K562 (cell line): ENCODE results near the gene CNOT9. TPM values are rescaled to one million over a fixed set of nuclear protein-coding genes. Genes with fewer than 3 reads are reported as not detected.

ENCODE experiments used
- ATAC-seq: fragments of 200-7000 bp; cut with Tn5 transposase; 3 replicates; pipeline ENCODE4 v1.9.1; 2020; ENCODE audit warnings: moderate library complexity
- BruUV-seq: library from RNA; stranded (reverse); fragments of 400-500 nt; replicated peaks from 2 replicates; lab custom pipeline; 2021; lab: Mats Ljungman, UMichigan
- CTCF ChIA-PET: fragments of 300-600 bp; formaldehyde crosslinking; extraction: SDS; loops from one replicate; lab custom pipeline; 2021; ENCODE audit warnings: low intra/inter-chr PET ratio; lab: Yijun Ruan, JAX
- POLR2A ChIA-PET: fragments of 300-600, 350-650 bp; sonication (Branson Sonifier 250); formaldehyde crosslinking; extraction: SDS; loops from one replicate; lab custom pipeline; 2021; ENCODE audit warnings: antibody characterized with exemption, inconsistent platforms; lab: Yijun Ruan, JAX
- DNase-seq, 4 experiments: peaks; one replicate each; pipeline versions ENCODE4 v3.0.0 to v3.0.0-alpha.2; 2011 to 2018; ENCODE audit warnings: low spot score in 3 of 4, mixed read lengths in 3 of 4; ENCODE audit errors: extremely low read depth in 1 of 4
- FAIRE-seq: peaks from 2 replicates; lab custom pipeline; 2011; peaks lifted over from hg19 to GRCh38; lab: Jason Lieb, UNC
- H2AFZ ChIP-seq: 2 replicates; pipeline ENCODE4 v1.6.0; 2011; ENCODE audit warnings: low read depth, low read length, control low read depth, inconsistent platforms
- H3K27ac ChIP-seq: fragments of 200-600 bp; 3 replicates; pipeline ENCODE4 v1.8.0; 2011; ENCODE audit warnings: low read depth, mild to moderate bottlenecking, control low read depth, inconsistent platforms, low read length, moderate library complexity, mixed read lengths; ENCODE audit errors: extremely low read depth
- H3K27me3 ChIP-seq, 2 experiments: fragments of 300-600 bp in 1 of 2; 2 replicates in 1 of 2; 3 replicates in 1 of 2; pipeline versions ENCODE4 v1.6.0 to v1.8.0; 2011; ENCODE audit warnings: inconsistent platforms in 2 of 2, low read length in 2 of 2, mild to moderate bottlenecking in 1 of 2, mixed read lengths in 1 of 2, moderate library complexity in 1 of 2; ENCODE audit not compliant: control insufficient read depth in 2 of 2, insufficient read depth in 2 of 2
- H3K36me3 ChIP-seq: fragments of 300-600 bp; 3 replicates; pipeline ENCODE4 v1.8.0; 2011; ENCODE audit warnings: mild to moderate bottlenecking, low read length, inconsistent platforms; ENCODE audit not compliant: control insufficient read depth, insufficient read depth
- H3K4me1 ChIP-seq, 2 experiments: fragments of 200-600 bp in 1 of 2; replicated peaks in 1 of 2; 2 replicates in 1 of 2; 3 replicates in 1 of 2; pipeline versions ENCODE4 v1.5.1 to v1.8.0; 2011; ENCODE audit warnings: inconsistent platforms in 2 of 2, low read length in 2 of 2, mild to moderate bottlenecking in 1 of 2, mixed read lengths in 1 of 2, moderate library complexity in 1 of 2; ENCODE audit not compliant: control insufficient read depth in 2 of 2, insufficient read depth in 2 of 2
- H3K4me2 ChIP-seq: 2 replicates; pipeline ENCODE4 v1.6.1; 2011; ENCODE audit warnings: low read length, control low read depth, inconsistent platforms, mixed read lengths; ENCODE audit not compliant: insufficient read depth
- H3K4me3 ChIP-seq: fragments of 200-600 bp; sonication (generic), shearing (Covaris generic); 2 replicates; pipeline ENCODE4 v1.5.1; 2016; ENCODE audit warnings: control low read depth, inconsistent platforms
- H3K79me2 ChIP-seq: fragments of 200-600 bp; 3 replicates; pipeline ENCODE4 v1.8.0; 2011; ENCODE audit warnings: low read length, inconsistent platforms; ENCODE audit not compliant: control insufficient read depth, insufficient read depth
- H3K9ac ChIP-seq, 2 experiments: 2 replicates each; pipeline versions ENCODE4 v1.6.0 to v1.6.1; 2011; ENCODE audit warnings: low read depth in 2 of 2, low read length in 2 of 2, control low read depth in 1 of 2, inconsistent platforms in 1 of 2, mild to moderate bottlenecking in 1 of 2, mixed read lengths in 1 of 2; ENCODE audit not compliant: insufficient read depth in 1 of 2
- H3K9me1 ChIP-seq: one replicate; pipeline ENCODE4 v1.6.0; 2011; ENCODE audit warnings: inconsistent platforms, mild to moderate bottlenecking, low read length, moderate library complexity; ENCODE audit not compliant: control insufficient read depth, insufficient read depth
- H3K9me3 ChIP-seq: replicated peaks from 2 replicates; pipeline ENCODE4 v1.5.1; 2011; ENCODE audit warnings: low read depth, low read length, inconsistent platforms; ENCODE audit not compliant: control insufficient read depth, insufficient read depth
- H4K20me1 ChIP-seq: replicated peaks from 2 replicates; pipeline ENCODE4 v1.6.1; 2011; ENCODE audit warnings: low read length, inconsistent platforms, mixed read lengths; ENCODE audit not compliant: control insufficient read depth, insufficient read depth
- ARID3A ChIP-seq: IDR thresholded peaks from 2 replicates; pipeline ENCODE4 v1.6.1; 2012; ENCODE audit warnings: low read depth, low read length, improper control_type of control experiment, borderline replicate concordance
- FIP1L1 ChIP-seq: fragments of 200-400 bp; formaldehyde crosslinking; IDR thresholded peaks from 2 replicates; pipeline ENCODE4 v1.6.1; 2018; ENCODE audit warnings: mild to moderate bottlenecking, low read depth, low read length; ENCODE audit not compliant: poor library complexity, severe bottlenecking
- JUNB ChIP-seq: fragments of 450-650 bp; formaldehyde crosslinking; conservative IDR thresholded peaks from 2 replicates; pipeline ENCODE4 v1.4.0; 2020; ENCODE audit warnings: mild to moderate bottlenecking
- TFE3 ChIP-seq: fragments of 450-650 bp; formaldehyde crosslinking; IDR thresholded peaks from 2 replicates; pipeline ENCODE4 v1.4.0; 2020; ENCODE audit warnings: mild to moderate bottlenecking, mixed read lengths
- THAP7 ChIP-seq: fragments of 250-450 bp; sonication (Bioruptor Pico); IDR thresholded peaks from 2 replicates; pipeline ENCODE4 v1.5.0; 2021
- ZBTB9 ChIP-seq: fragments of 450-650 bp; formaldehyde crosslinking; IDR thresholded peaks from 2 replicates; pipeline ENCODE4 v1.4.0; 2020; ENCODE audit warnings: mild to moderate bottlenecking, moderate library complexity
- ZNF280A ChIP-seq: fragments of 450-650 bp; IDR thresholded peaks from 2 replicates; pipeline ENCODE4 v1.6.1; 2018; ENCODE audit warnings: mild to moderate bottlenecking, low read depth; ENCODE audit not compliant: partially characterized antibody
- ZNF507 ChIP-seq: conservative IDR thresholded peaks from 2 replicates; pipeline ENCODE4 v1.6.1; 2017; ENCODE audit warnings: missing genetic modification characterization, missing compliant biosample characterization
- WGBS: fragments of 100-300 bp; shearing (Covaris generic); methylation state at CpG from one replicate; pipeline ENCODE4 v1.1.6; 2016; ENCODE audit warnings: low coverage, mixed read lengths; ENCODE audit not compliant: insufficient coverage; ENCODE audit errors: missing lambda C conversion rate; 5-methylcytosine and 5-hydroxymethylcytosine counted together
- in situ Hi-C: fragments of 300-500 bp; cut with MboI; formaldehyde crosslinking; loops from 4 replicates; pipeline ENCODE4 v1.15.0; 2018; ENCODE audit warnings: inconsistent platforms, mixed read lengths
- intact Hi-C: fragments of 100-400 bp; cut with micrococcal nuclease; formaldehyde crosslinking; loops from 2 replicates; pipeline ENCODE4 v1.14.2; 2022
- polyA plus RNA-seq, 8 experiments: library from polyadenylated mRNA; depleted of rRNA in 4 of 8; stranded (reverse) in 5 of 8; unstranded in 3 of 8; fragments of >200 nt; fragmentation: Nextera tagmentation in 2 of 8; fragmentation: Illumina TruSeq in 1 of 8; extraction: Ambion mirVana in 2 of 8; extraction: Trizol in 1 of 8; gene quantifications; 2 replicates each; pipeline versions ENCODE4 v1.2.1 to v1.2.3, GENCODE V29; 2011 to 2014; ENCODE audit warnings: inconsistent platforms in 1 of 8, missing spikeins in 1 of 8
- total RNA-seq, 7 experiments: library from RNA; depleted of rRNA in 6 of 7; stranded (reverse); fragments of >200 nt in 6 of 7; fragmentation: Illumina TruSeq in 2 of 7; extraction: Trizol in 2 of 7; gene quantifications; 2 replicates each; pipeline versions ENCODE4 v1.2.1 to v1.2.3, GENCODE V29; 2011 to 2021; ENCODE audit warnings: low replicate concordance in 1 of 7

CNOT9 gene
- total and polyA plus RNA-seq, 9 of the 15 experiments (the other 6 are each of a cell fraction or from before 2014, with no cell fraction given) = 19.0 to 82.6 (median 46.7) TPM

- FAIRE-seq = no peak
- in situ Hi-C loops = no loop called here
Measured at GRCh38 chr2:218585541-218585940, 16.9 kb downstream of the CNOT9 start.

GRCh38 chr2:218605432-218605831, 36.8 kb downstream of the CNOT9 start:
- DNase-seq (no peak), ATAC-seq (no peak), FAIRE-seq (no peak)
- Histone ChIP-seq H3K79me2 (no peaks in the 10 kb centered on the region), H3K9ac (no peak overlapping the region), H3K4me3 (no peak overlapping the region), H3K36me3 (no peaks in the 10 kb centered on the region), H3K4me1 (no peaks in the 10 kb centered on the region; a peak in 1 of 5 replicates), H3K27ac (no peak overlapping the region), H3K9me1 (no peaks in the 10 kb centered on the region), H4K20me1 (no peaks in the 10 kb centered on the region), H2AFZ (no peak overlapping the region), H3K4me2 (no peak overlapping the region), H3K9me3 (no peaks in the 10 kb centered on the region), H3K27me3 (peaks cover 0 to 8% of the 10 kb centered on the region in 2 experiments; a peak in 2 of 5 replicates)
- ChIA-PET CTCF (no interaction called here), POLR2A (interaction anchor here (0.6 kb wide), 1 partner anchor 239 kb away, joined by 3 read pairs; no protein-coding TSS in a partner anchor)
- TF ChIP-seq ZBTB9 (CRISPR knock-in tag) = no peak
- TF ChIP-seq THAP7 = no peak
- no peak for TF ChIP-seq ZNF280A
- no peak for TF ChIP-seq JUNB (CRISPR knock-in tag)
- TF ChIP-seq TFE3 (CRISPR knock-in tag) = no peak
- no peak for TF ChIP-seq ARID3A
- TF ChIP-seq FIP1L1 = no peak
- intact Hi-C loops (no loop called here), in situ Hi-C loops (no loop called here)
- 56% methylated on average over 1 of the region's 2 CpGs for WGBS
- BruUV-seq = no TSS peak

More at GRCh38 chr2:218585541-218585940, 16.9 kb downstream of the CNOT9 start:
- Histone ChIP-seq H3K9ac (no peak overlapping the region), H3K9me1 (no peaks in the 10 kb centered on the region), H3K79me2 (peaks cover 3% of the 10 kb centered on the region; the same call in 2 of the 3 replicates), H3K27me3 (no peaks in the 10 kb centered on the region), H3K36me3 (peaks cover 79% of the 10 kb centered on the region), H3K27ac (no peak overlapping the region), H3K9me3 (no peaks in the 10 kb centered on the region), H3K4me2 (no peak overlapping the region), H2AFZ (no peak overlapping the region), H3K4me3 (no peak overlapping the region), H3K4me1 (no peaks in the 10 kb centered on the region), H4K20me1 (no peaks in the 10 kb centered on the region)
- no peak for ATAC-seq
- WGBS = 100% methylated on average over 1 of the region's 1 CpG
- intact Hi-C loops = no loop called here
- BruUV-seq = no TSS peak
- ChIA-PET CTCF (no interaction called here), POLR2A (no interaction called here)
- DNase-seq = no peak
- no peak for TF ChIP-seq ZNF507
